ENCODE results near the gene PARVB.

- TF ChIP-seq CTCF (IDR thresholded peaks at IDR 0.05; ENCODE audit: poor library complexity) (no peak), EZH2 (IDR thresholded peaks at IDR 0.05; ENCODE audit: borderline replicate concordance) (no peak), EZH2phosphoT487 (IDR thresholded peaks at IDR 0.05; ENCODE audit: low read depth, severe bottlenecking, unreplicated experiment) (no peak)
These were observed 22.6 kb upstream of the PARVB start for GRCh38 chr22:44001521-44001920.
